NB4 (cell line): ENCODE measurements around the gene TEPSIN.

Experiments used
- DNase-seq: peaks from one replicate; pipeline ENCODE4 v3.0.0; 2010; ENCODE audit warnings: low read depth
- H3K4me3 ChIP-seq: one replicate; pipeline ENCODE4 v1.5.1; 2011; ENCODE audit warnings: mild to moderate bottlenecking, low read depth, low read length, moderate library complexity
- CTCF ChIP-seq: IDR thresholded peaks from one replicate; pipeline ENCODE4 v1.5.1; 2012; ENCODE audit warnings: low read depth, low read length
- MYC ChIP-seq: IDR thresholded peaks from 2 replicates; pipeline ENCODE4 v1.6.1; 2011; ENCODE audit warnings: low read depth, low read length
- POLR2A ChIP-seq: IDR thresholded peaks from 2 replicates; pipeline ENCODE4 v1.6.1; 2011; ENCODE audit warnings: mild to moderate bottlenecking; ENCODE audit not compliant: insufficient read length; ENCODE audit errors: extremely low read depth
- TF ChIP-seq, protein P1 (sequence below): IDR thresholded peaks from 2 replicates; pipeline ENCODE4 v1.6.1; 2011; ENCODE audit warnings: low read depth, low read length

TEPSIN gene

GRCh38 chr17:81184555-81184954 is 54.3 kb downstream of the TEPSIN start:
- DNase-seq = no peak
- H3K4me3 ChIP-seq = no peak overlapping the region
- TF ChIP-seq MYC (no peak), CTCF (no peak), POLR2A (no peak)
- TF ChIP-seq, protein P1, sequence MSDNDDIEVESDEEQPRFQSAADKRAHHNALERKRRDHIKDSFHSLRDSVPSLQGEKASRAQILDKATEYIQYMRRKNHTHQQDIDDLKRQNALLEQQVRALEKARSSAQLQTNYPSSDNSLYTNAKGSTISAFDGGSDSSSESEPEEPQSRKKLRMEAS = no peak

GRCh38 chr17:81183807-81184206 is 55.0 kb downstream of the TEPSIN start:
- H3K4me3 ChIP-seq = no peak overlapping the region
- TF ChIP-seq POLR2A (no peak), MYC (no peak), CTCF (no peak)
- TF ChIP-seq, protein P1 = no peak
- no peak for DNase-seq

- no peak for DNase-seq
- H3K4me3 ChIP-seq = no peak overlapping the region
- TF ChIP-seq MYC = no peak
- TF ChIP-seq, protein P1 = no peak
- no peak for TF ChIP-seq POLR2A
- no peak for TF ChIP-seq CTCF
Observed at GRCh38 chr17:81183316-81183715, 55.5 kb downstream of the TEPSIN start.

DNA sequence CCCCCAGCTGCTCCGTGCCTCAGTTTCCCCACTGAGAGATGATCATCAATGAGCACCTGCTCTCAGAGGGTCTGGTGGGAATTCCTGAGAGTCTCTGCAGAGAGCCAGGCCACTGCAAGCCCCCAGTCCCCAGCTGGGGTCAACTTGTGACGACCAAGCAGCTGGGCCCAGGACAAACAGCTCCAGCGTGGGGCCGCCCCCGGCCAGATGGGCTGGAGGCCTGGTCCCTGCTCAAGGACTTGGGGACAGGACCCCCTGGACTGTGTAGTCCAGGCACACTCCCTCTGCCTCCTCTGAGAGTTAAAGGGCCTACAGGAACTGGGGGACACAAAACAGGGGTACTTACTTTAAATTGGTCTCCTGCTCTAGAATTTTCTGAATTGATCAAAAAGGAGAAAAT is 56.3 kb downstream of the TEPSIN start:
- no peak overlapping the region for H3K4me3 ChIP-seq
- TF ChIP-seq, protein P1 = no peak
- no peak for TF ChIP-seq POLR2A
- no peak for TF ChIP-seq MYC
- no peak for TF ChIP-seq CTCF
- no peak for DNase-seq

DNA sequence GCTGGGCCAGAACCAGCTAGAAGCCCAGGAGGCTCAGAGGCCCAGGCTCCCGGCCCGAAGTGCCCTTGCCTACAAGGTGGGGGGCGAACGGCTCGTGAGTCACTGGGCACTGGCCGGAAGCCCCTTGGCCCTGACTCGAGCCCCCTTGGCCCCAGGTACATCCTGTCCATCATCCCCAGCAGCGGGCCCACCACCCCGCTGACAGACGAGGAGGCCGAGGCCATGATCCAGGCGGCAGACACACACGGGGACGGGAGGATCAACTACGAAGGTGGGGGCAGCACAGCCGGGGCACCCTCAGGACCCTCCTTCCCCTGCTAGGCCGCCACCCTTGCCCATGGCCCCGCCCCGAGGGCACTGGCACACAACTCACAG is 57.1 kb downstream of the TEPSIN start:
- DNase-seq = no peak
- H3K4me3 ChIP-seq = no peak overlapping the region
- TF ChIP-seq POLR2A = no peak
- TF ChIP-seq, protein P1 = no peak
- TF ChIP-seq MYC = no peak
- no peak for TF ChIP-seq CTCF
